CD14-positive monocyte (primary cell): ENCODE results near the gene KCTD7. TPM values are rescaled to one million over a fixed set of nuclear protein-coding genes. Genes with fewer than 3 reads are reported as not detected.

Experiments
- DNase-seq, 3 donors: peaks; one replicate each; pipeline ENCODE4 v3.0.0-alpha.2; 2011 to 2022
- H2AFZ ChIP-seq: 2 replicates; pipeline ENCODE4 v1.6.0; 2012; ENCODE audit warnings: mild to moderate bottlenecking, low read depth, low read length, inconsistent platforms; ENCODE audit not compliant: insufficient read depth, poor library complexity, severe bottlenecking
- H3K27ac ChIP-seq, 2 donors: 1 replicate in 1 of 2; 2 replicates in 1 of 2; pipeline ENCODE4 v1.5.1; 2012 to 2013; ENCODE audit warnings: low read length in 2 of 2, control low read depth in 1 of 2, inconsistent platforms in 1 of 2, low read depth in 1 of 2, mild to moderate bottlenecking in 1 of 2
- H3K27me3 ChIP-seq, 2 donors: one replicate each; pipeline versions ENCODE4 v1.6.0 to v1.6.1; 2011 to 2013; ENCODE audit warnings: low read length in 2 of 2; ENCODE audit not compliant: control insufficient read depth in 2 of 2, insufficient read depth in 2 of 2
- H3K36me3 ChIP-seq, 2 donors: replicated peaks in 1 of 2; 1 replicate in 1 of 2; 2 replicates in 1 of 2; pipeline versions ENCODE4 v1.5.1 to v1.6.1; 2012 to 2013; ENCODE audit warnings: low read length in 2 of 2, control low read depth in 1 of 2, inconsistent platforms in 1 of 2, mild to moderate bottlenecking in 1 of 2; ENCODE audit not compliant: insufficient read depth in 2 of 2, control insufficient read depth in 1 of 2
- H3K4me1 ChIP-seq, 2 donors: 1 replicate in 1 of 2; 2 replicates in 1 of 2; pipeline versions ENCODE4 v1.5.1 to v1.6.1; 2012 to 2013; ENCODE audit warnings: low read length in 2 of 2, control low read depth in 1 of 2, inconsistent platforms in 1 of 2, mild to moderate bottlenecking in 1 of 2, moderate library complexity in 1 of 2; ENCODE audit not compliant: insufficient read depth in 2 of 2, control insufficient read depth in 1 of 2
- H3K4me2 ChIP-seq: replicated peaks from 2 replicates; pipeline ENCODE3; 2012; ENCODE audit warnings: low read length, moderate library complexity, mild to moderate bottlenecking; ENCODE audit not compliant: poor library complexity, severe bottlenecking; ENCODE audit errors: extremely low read depth
- H3K4me3 ChIP-seq, 3 experiments: fragments of 200-600 bp in 1 of 3; sonication (generic) in 1 of 3; replicated peaks in 1 of 3; 1 replicate in 2 of 3; 2 replicates in 1 of 3; pipeline ENCODE4 v1.5.1; 2011 to 2013; ENCODE audit warnings: low read length in 3 of 3, mild to moderate bottlenecking in 3 of 3, control low read depth in 2 of 3, low read depth in 2 of 3, inconsistent platforms in 1 of 3, moderate library complexity in 1 of 3
- H3K79me2 ChIP-seq: 2 replicates; pipeline ENCODE4 v1.6.0; 2012; ENCODE audit warnings: mild to moderate bottlenecking, control low read depth, inconsistent platforms, low read length, moderate library complexity; ENCODE audit not compliant: insufficient read depth
- H3K9ac ChIP-seq: 2 replicates; pipeline ENCODE4 v1.6.0; 2017; ENCODE audit warnings: low read length, mild to moderate bottlenecking; ENCODE audit not compliant: insufficient read depth, poor library complexity, severe bottlenecking
- H3K9me3 ChIP-seq, 2 donors: replicated peaks in 1 of 2; 1 replicate in 1 of 2; 2 replicates in 1 of 2; pipeline versions ENCODE4 v1.5.1 to v1.6.1; 2012 to 2013; ENCODE audit warnings: low read length in 2 of 2, control low read depth in 1 of 2; ENCODE audit not compliant: control insufficient read depth in 1 of 2, insufficient read depth in 1 of 2
- H4K20me1 ChIP-seq: 2 replicates; pipeline ENCODE4 v1.6.0; 2012; ENCODE audit warnings: mild to moderate bottlenecking, low read length, control low read depth, moderate library complexity; ENCODE audit not compliant: insufficient read depth
- H3K27ac Mint-ChIP-seq, 7 donors: one replicate each; pipeline ENCODE4 v1.8.0; 2020; ENCODE audit warnings: mild to moderate bottlenecking in 7 of 7, mixed read lengths in 7 of 7, moderate library complexity in 6 of 7, inconsistent platforms in 2 of 7
- H3K27me3 Mint-ChIP-seq, 3 donors: one replicate each; pipeline ENCODE4 v1.8.0; 2021 to 2022; ENCODE audit warnings: low read depth in 3 of 3, mild to moderate bottlenecking in 3 of 3, mixed read lengths in 3 of 3, moderate library complexity in 3 of 3, inconsistent platforms in 1 of 3
- H3K36me3 Mint-ChIP-seq, 2 donors: one replicate each; pipeline ENCODE4 v1.8.0; 2020; ENCODE audit warnings: mixed read lengths in 2 of 2, inconsistent platforms in 1 of 2, mild to moderate bottlenecking in 1 of 2
- H3K4me1 Mint-ChIP-seq: one replicate; pipeline ENCODE4 v1.8.0; 2020; ENCODE audit warnings: mild to moderate bottlenecking, mixed read lengths
- H3K4me3 Mint-ChIP-seq, 2 donors: one replicate each; pipeline ENCODE4 v1.8.0; 2020; ENCODE audit warnings: mild to moderate bottlenecking in 2 of 2, mixed read lengths in 2 of 2, moderate library complexity in 1 of 2
- H3K9me3 Mint-ChIP-seq, 7 donors: one replicate each; pipeline ENCODE4 v1.8.0; 2020 to 2022; ENCODE audit warnings: mixed read lengths in 7 of 7, mild to moderate bottlenecking in 6 of 7, moderate library complexity in 6 of 7, inconsistent platforms in 2 of 7
- WGBS: methylation state at CpG from one replicate; pipeline ENCODE4 v1.1.5; 2013; ENCODE audit warnings: missing lambda C conversion rate; ENCODE audit not compliant: insufficient coverage; 5-methylcytosine and 5-hydroxymethylcytosine counted together
- intact Hi-C, 2 donors: fragments of 100-400 bp; cut with micrococcal nuclease; formaldehyde crosslinking; loops; one replicate each; pipeline versions ENCODE4 v1.15.0 to v1.15.1; 2023
- polyA plus RNA-seq, 3 donors: library from polyadenylated mRNA; depleted of rRNA in 1 of 3; unstranded in 2 of 3; stranded (reverse) in 1 of 3; fragments of 300-500 nt in 2 of 3; fragments of >200 nt in 1 of 3; fragmentation: Illumina TruSeq in 2 of 3; gene quantifications; 1 replicate in 2 of 3; 2 replicates in 1 of 3; pipeline ENCODE4 v1.2.3, GENCODE V29; 2012 to 2021
- TF ChIP-seq, protein P1 (sequence below): fragments of 200-600 bp; IDR thresholded peaks from one replicate; pipeline ENCODE4 v1.8.0; 2022; ENCODE audit warnings: antibody characterized with exemption, mild to moderate bottlenecking

The KCTD7 gene
- polyA plus RNA-seq, 3 donors, result 1.8 to 9.2 (median 2.7) TPM

DNA sequence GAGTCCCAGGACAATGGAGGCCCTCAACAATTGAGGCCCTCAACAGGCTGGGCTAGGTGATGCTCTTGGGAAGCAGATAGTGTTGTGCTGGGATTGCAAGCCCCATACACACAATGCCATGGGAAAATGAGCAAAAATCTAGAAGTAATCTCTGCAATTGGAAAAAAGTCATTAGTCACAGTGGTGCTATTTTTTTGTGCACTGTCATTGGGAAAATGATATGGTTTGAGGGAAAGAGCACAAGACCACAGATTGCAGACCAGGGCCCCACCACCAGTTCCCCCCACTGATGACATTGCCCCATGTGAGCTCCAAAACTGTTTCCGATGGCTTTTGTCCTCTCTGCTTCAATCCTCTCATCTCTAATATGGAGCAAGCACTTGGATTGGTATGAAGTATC lies 1.9 kb downstream of the KCTD7 start:
- Histone ChIP-seq H3K79me2 (peaks cover 6% of the 10 kb centered on the region), H4K20me1 (no peaks in the 10 kb centered on the region), H2AFZ (no peak overlapping the region), H3K36me3 (peaks cover 0 to 12% of the 10 kb centered on the region in 2 donors), H3K9me3 (no peaks in the 10 kb centered on the region), H3K4me3 (peak overlapping the region in 1 of 3 experiments; percentile 72), H3K4me1 (peaks cover 43 to 61% of the 10 kb centered on the region in 2 donors), H3K27ac (no peak overlapping the region), H3K4me2 (peak overlapping the region; percentile 76), H3K27me3 (peaks cover 0 to 17% of the 10 kb centered on the region in 2 donors), H3K9ac (no peak overlapping the region)
- Mint-ChIP-seq H3K4me3 (peak overlapping the region; percentile 57 to 61), H3K27ac (peak overlapping the region in 6 of 7 donors; percentile 11 to 87 (median 78)), H3K36me3 (peaks cover 21 to 27% of the 10 kb centered on the region in 2 donors), H3K4me1 (peaks cover 45% of the 10 kb centered on the region), H3K27me3 (peaks cover 14 to 45% (median 22%) of the 10 kb centered on the region in 3 donors), H3K9me3 (peaks cover 0 to 3% (median 0%) of the 10 kb centered on the region in 7 donors)
- no CpG with 5 or more reads among the region's 1 CpG for WGBS
- intact Hi-C loops, result no loop called here
- peak; percentile 12 to 55 (median 21) for DNase-seq
- TF ChIP-seq, protein P1, sequence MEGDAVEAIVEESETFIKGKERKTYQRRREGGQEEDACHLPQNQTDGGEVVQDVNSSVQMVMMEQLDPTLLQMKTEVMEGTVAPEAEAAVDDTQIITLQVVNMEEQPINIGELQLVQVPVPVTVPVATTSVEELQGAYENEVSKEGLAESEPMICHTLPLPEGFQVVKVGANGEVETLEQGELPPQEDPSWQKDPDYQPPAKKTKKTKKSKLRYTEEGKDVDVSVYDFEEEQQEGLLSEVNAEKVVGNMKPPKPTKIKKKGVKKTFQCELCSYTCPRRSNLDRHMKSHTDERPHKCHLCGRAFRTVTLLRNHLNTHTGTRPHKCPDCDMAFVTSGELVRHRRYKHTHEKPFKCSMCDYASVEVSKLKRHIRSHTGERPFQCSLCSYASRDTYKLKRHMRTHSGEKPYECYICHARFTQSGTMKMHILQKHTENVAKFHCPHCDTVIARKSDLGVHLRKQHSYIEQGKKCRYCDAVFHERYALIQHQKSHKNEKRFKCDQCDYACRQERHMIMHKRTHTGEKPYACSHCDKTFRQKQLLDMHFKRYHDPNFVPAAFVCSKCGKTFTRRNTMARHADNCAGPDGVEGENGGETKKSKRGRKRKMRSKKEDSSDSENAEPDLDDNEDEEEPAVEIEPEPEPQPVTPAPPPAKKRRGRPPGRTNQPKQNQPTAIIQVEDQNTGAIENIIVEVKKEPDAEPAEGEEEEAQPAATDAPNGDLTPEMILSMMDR, result no peak

DNA sequence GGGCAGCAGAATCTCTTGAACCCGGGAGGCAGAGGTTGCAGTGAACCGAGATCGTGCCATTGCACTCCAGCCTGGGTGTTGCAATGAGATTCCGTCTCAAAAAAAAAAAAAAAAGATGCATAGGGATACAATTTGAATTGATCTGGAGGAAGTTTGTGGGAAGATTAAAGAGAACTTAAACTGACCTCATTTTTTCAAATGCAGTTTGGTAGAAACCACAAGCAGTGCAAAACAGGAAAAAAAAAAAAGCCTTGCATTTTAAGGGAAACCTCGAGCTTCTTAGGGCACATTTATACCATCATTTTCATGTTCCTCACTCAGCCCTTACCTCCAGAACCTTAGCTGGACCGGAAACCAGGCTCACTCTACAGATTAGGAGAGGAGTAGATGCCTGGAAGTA lies 2.8 kb downstream of the KCTD7 start:
- Histone ChIP-seq H3K9ac (no peak overlapping the region), H3K9me3 (no peaks in the 10 kb centered on the region), H3K36me3 (peaks cover 0 to 12% of the 10 kb centered on the region in 2 donors), H4K20me1 (no peaks in the 10 kb centered on the region), H3K4me2 (peak overlapping the region; percentile 45), H3K27me3 (peaks cover 0 to 14% of the 10 kb centered on the region in 2 donors), H3K4me1 (peaks cover 43 to 61% of the 10 kb centered on the region in 2 donors), H2AFZ (no peak overlapping the region), H3K79me2 (peaks cover 6% of the 10 kb centered on the region), H3K27ac (peak overlapping the region in 1 of 2 donors; percentile 59), H3K4me3 (peak overlapping the region in 1 of 3 experiments; percentile 72)
- Mint-ChIP-seq H3K27ac (peak overlapping the region; percentile 53 to 87 (median 81)), H3K27me3 (peaks cover 11 to 42% (median 18%) of the 10 kb centered on the region in 3 donors), H3K4me3 (peak overlapping the region in 1 of 2 donors; percentile 68), H3K4me1 (peaks cover 48% of the 10 kb centered on the region), H3K9me3 (peaks cover 0 to 3% (median 1%) of the 10 kb centered on the region in 7 donors), H3K36me3 (peaks cover 25 to 28% of the 10 kb centered on the region in 2 donors)
- intact Hi-C loops, result no loop called here
- WGBS, result 0% methylated on average over 3 of the region's 6 CpGs
- TF ChIP-seq, protein P1, result no peak
- DNase-seq, result peak in 2 of 3 donors; percentile 11 to 28
